HUES48 (cell line): Measurements from ENCODE around the gene VARS2.

Experiments
- H3K27ac ChIP-seq: one replicate; pipeline ENCODE4 v1.7.0; 2013; ENCODE audit warnings: low read depth, low read length, inconsistent platforms
- H3K27me3 ChIP-seq: 2 replicates; pipeline ENCODE4 v1.6.1; 2013; ENCODE audit warnings: mild to moderate bottlenecking, low read length; ENCODE audit not compliant: control insufficient read depth, insufficient read depth
- H3K36me3 ChIP-seq: 2 replicates; pipeline ENCODE4 v1.6.1; 2013; ENCODE audit warnings: low read length; ENCODE audit not compliant: control insufficient read depth, insufficient read depth
- H3K4me1 ChIP-seq: 2 replicates; pipeline ENCODE4 v1.6.1; 2013; ENCODE audit warnings: mild to moderate bottlenecking, low read length; ENCODE audit not compliant: control insufficient read depth, insufficient read depth
- H3K4me3 ChIP-seq: 2 replicates; pipeline ENCODE4 v1.5.1; 2013; ENCODE audit warnings: mild to moderate bottlenecking, low read depth, low read length
- H3K9ac ChIP-seq: 2 replicates; pipeline ENCODE4 v1.6.1; 2013; ENCODE audit warnings: mild to moderate bottlenecking, low read depth, low read length, moderate library complexity
- H3K9me3 ChIP-seq: 2 replicates; pipeline ENCODE4 v1.6.1; 2013; ENCODE audit warnings: low read length; ENCODE audit not compliant: control insufficient read depth, insufficient read depth

VARS2 gene

GRCh38 chr6:30891816-30892538, 22.1 kb upstream of the VARS2 start:
- Histone ChIP-seq H3K9ac (no peak overlapping the region), H3K36me3 (peaks cover 86% of the 10 kb centered on the region), H3K9me3 (no peaks in the 10 kb centered on the region), H3K4me1 (peaks cover 1% of the 10 kb centered on the region), H3K27ac (no peak overlapping the region), H3K27me3 (no peaks in the 10 kb centered on the region), H3K4me3 (no peak overlapping the region)

- no peaks in the 10 kb centered on the region for H3K27me3 ChIP-seq
- H3K27ac ChIP-seq = no peak overlapping the region
- no peak overlapping the region for H3K9ac ChIP-seq
- H3K4me3 ChIP-seq = no peak overlapping the region
- H3K4me1 ChIP-seq = no peaks in the 10 kb centered on the region
- H3K36me3 ChIP-seq = peaks cover 96% of the 10 kb centered on the region
- no peaks in the 10 kb centered on the region for H3K9me3 ChIP-seq
These were observed 20.9 kb upstream of the VARS2 start for GRCh38 chr6:30893001-30893591.

GRCh38 chr6:30893666-30894065, 20.4 kb upstream of the VARS2 start:
- no peaks in the 10 kb centered on the region for H3K9me3 ChIP-seq
- H3K9ac ChIP-seq = no peak overlapping the region
- H3K4me1 ChIP-seq = no peaks in the 10 kb centered on the region
- peaks cover 98% of the 10 kb centered on the region for H3K36me3 ChIP-seq
- H3K27ac ChIP-seq = no peak overlapping the region
- no peaks in the 10 kb centered on the region for H3K27me3 ChIP-seq
- H3K4me3 ChIP-seq = no peak overlapping the region

GRCh38 chr6:30894381-30894780, 19.7 kb upstream of the VARS2 start:
- Histone ChIP-seq H3K36me3 (peaks cover 98% of the 10 kb centered on the region), H3K9ac (no peak overlapping the region), H3K4me1 (no peaks in the 10 kb centered on the region)

GRCh38 chr6:30894935-30895334, 19.1 kb upstream of the VARS2 start:
- peaks cover 98% of the 10 kb centered on the region for H3K36me3 ChIP-seq
- no peaks in the 10 kb centered on the region for H3K4me1 ChIP-seq
- H3K9ac ChIP-seq = no peak overlapping the region
- no peaks in the 10 kb centered on the region for H3K9me3 ChIP-seq
- H3K27me3 ChIP-seq = no peaks in the 10 kb centered on the region
- no peak overlapping the region for H3K27ac ChIP-seq
- no peak overlapping the region for H3K4me3 ChIP-seq

More at GRCh38 chr6:30894381-30894780, 19.7 kb upstream of the VARS2 start:
- Histone ChIP-seq H3K27me3 (no peaks in the 10 kb centered on the region), H3K9me3 (no peaks in the 10 kb centered on the region), H3K27ac (no peak overlapping the region), H3K4me3 (no peak overlapping the region)

GRCh38 chr6:30895343-30895742, 18.7 kb upstream of the VARS2 start:
- no peak overlapping the region for H3K27ac ChIP-seq
- no peaks in the 10 kb centered on the region for H3K9me3 ChIP-seq
- no peaks in the 10 kb centered on the region for H3K4me1 ChIP-seq
- no peak overlapping the region for H3K9ac ChIP-seq
- H3K36me3 ChIP-seq = peaks cover 98% of the 10 kb centered on the region
- no peaks in the 10 kb centered on the region for H3K27me3 ChIP-seq
- no peak overlapping the region for H3K4me3 ChIP-seq

GRCh38 chr6:30896541-30896940, 17.5 kb upstream of the VARS2 start:
- no peaks in the 10 kb centered on the region for H3K4me1 ChIP-seq
- no peak overlapping the region for H3K9ac ChIP-seq
- no peaks in the 10 kb centered on the region for H3K9me3 ChIP-seq
- no peak overlapping the region for H3K27ac ChIP-seq
- H3K27me3 ChIP-seq = no peaks in the 10 kb centered on the region
- no peak overlapping the region for H3K4me3 ChIP-seq
- H3K36me3 ChIP-seq = peaks cover 86% of the 10 kb centered on the region

GRCh38 chr6:30897882-30898281, 16.2 kb upstream of the VARS2 start:
- Histone ChIP-seq H3K36me3 (peaks cover 73% of the 10 kb centered on the region), H3K27ac (no peak overlapping the region), H3K9ac (no peak overlapping the region), H3K9me3 (no peaks in the 10 kb centered on the region), H3K4me1 (no peaks in the 10 kb centered on the region), H3K4me3 (no peak overlapping the region), H3K27me3 (no peaks in the 10 kb centered on the region)

- no peaks in the 10 kb centered on the region for H3K27me3 ChIP-seq
- no peaks in the 10 kb centered on the region for H3K9me3 ChIP-seq
- no peak overlapping the region for H3K9ac ChIP-seq
- no peak overlapping the region for H3K27ac ChIP-seq
- peaks cover 64% of the 10 kb centered on the region for H3K36me3 ChIP-seq
- H3K4me3 ChIP-seq = no peak overlapping the region
- H3K4me1 ChIP-seq = no peaks in the 10 kb centered on the region
These were observed 15.2 kb upstream of the VARS2 start for GRCh38 chr6:30898750-30899360.

- Histone ChIP-seq H3K27ac (no peak overlapping the region), H3K9ac (no peak overlapping the region), H3K27me3 (no peaks in the 10 kb centered on the region), H3K4me3 (no peak overlapping the region), H3K9me3 (no peaks in the 10 kb centered on the region), H3K4me1 (no peaks in the 10 kb centered on the region), H3K36me3 (peaks cover 43% of the 10 kb centered on the region)
These were observed 13.1 kb upstream of the VARS2 start for GRCh38 chr6:30900863-30901417.

GRCh38 chr6:30901436-30901835, 12.6 kb upstream of the VARS2 start:
- Histone ChIP-seq H3K27ac (no peak overlapping the region), H3K36me3 (peaks cover 38% of the 10 kb centered on the region), H3K4me1 (no peaks in the 10 kb centered on the region), H3K9me3 (no peaks in the 10 kb centered on the region), H3K27me3 (no peaks in the 10 kb centered on the region), H3K4me3 (no peak overlapping the region), H3K9ac (no peak overlapping the region)
